Fibroblast of lung (primary cell): ENCODE data around the gene PRKCH. TPM values are rescaled to one million over a fixed set of nuclear protein-coding genes. Genes with fewer than 3 reads are reported as not detected.

Experiments
- DNase-seq, 2 donors: peaks; one replicate each; pipeline versions ENCODE4 v3.0.0 to v3.0.0-alpha.2; 2010; ENCODE audit warnings: low read depth in 2 of 2
- H2AFZ ChIP-seq: 2 replicates; pipeline ENCODE4 v1.5.1; 2012; ENCODE audit warnings: low read length, control low read depth, inconsistent platforms
- H3K27ac ChIP-seq: 2 replicates; pipeline ENCODE4 v1.5.1; 2011; ENCODE audit warnings: low read length, control low read depth; ENCODE audit not compliant: insufficient read depth
- H3K27me3 ChIP-seq: 2 replicates; pipeline ENCODE4 v1.5.1; 2011; ENCODE audit warnings: mild to moderate bottlenecking, low read length; ENCODE audit not compliant: control insufficient read depth, insufficient read depth
- H3K36me3 ChIP-seq: 2 replicates; pipeline ENCODE4 v1.5.1; 2011; ENCODE audit warnings: low read length; ENCODE audit not compliant: control insufficient read depth, insufficient read depth
- H3K4me1 ChIP-seq: 2 replicates; pipeline ENCODE4 v1.5.1; 2011; ENCODE audit warnings: low read length; ENCODE audit not compliant: control insufficient read depth, insufficient read depth; ENCODE audit errors: extremely low read depth
- H3K4me2 ChIP-seq: 2 replicates; pipeline ENCODE4 v1.5.1; 2011; ENCODE audit warnings: low read length, control low read depth; ENCODE audit not compliant: insufficient read depth; ENCODE audit errors: extremely low read depth
- H3K4me3 ChIP-seq, 4 experiments: fragments of 200-600 bp in 1 of 4; sonication (generic) in 1 of 4; replicated peaks in 1 of 4; 2 replicates each; pipeline ENCODE4 v1.5.1; 2011 to 2016; ENCODE audit warnings: low read length in 4 of 4, low read depth in 3 of 4, mild to moderate bottlenecking in 3 of 4, control low read depth in 2 of 4, inconsistent platforms in 1 of 4, mixed read lengths in 1 of 4; ENCODE audit not compliant: insufficient read depth in 1 of 4; ENCODE audit errors: control extremely low read depth in 1 of 4
- H3K79me2 ChIP-seq: 2 replicates; pipeline ENCODE4 v1.5.1; 2012; ENCODE audit warnings: mild to moderate bottlenecking, low read length, inconsistent platforms; ENCODE audit not compliant: control insufficient read depth, insufficient read depth
- H3K9ac ChIP-seq: 2 replicates; pipeline ENCODE4 v1.5.1; 2011; ENCODE audit warnings: mild to moderate bottlenecking, low read length, control low read depth; ENCODE audit not compliant: insufficient read depth
- H3K9me3 ChIP-seq: 2 replicates; pipeline ENCODE4 v1.5.1; 2012; ENCODE audit warnings: low read depth, low read length; ENCODE audit not compliant: control insufficient read depth, insufficient read depth
- H4K20me1 ChIP-seq: 2 replicates; pipeline ENCODE4 v1.5.1; 2011; ENCODE audit warnings: low read length; ENCODE audit not compliant: control insufficient read depth, insufficient read depth; ENCODE audit errors: extremely low read depth
- CTCF ChIP-seq, 2 donors: IDR thresholded peaks in 1 of 2; conservative IDR thresholded peaks in 1 of 2; 1 replicate in 1 of 2; 2 replicates in 1 of 2; pipeline ENCODE4 v1.5.1; 2011 to 2012; ENCODE audit warnings: low read length in 2 of 2, control low read depth in 1 of 2, inconsistent platforms in 1 of 2, low read depth in 1 of 2, mild to moderate bottlenecking in 1 of 2
- EZH2 ChIP-seq: IDR thresholded peaks from 2 replicates; pipeline ENCODE4 v1.5.1; 2012; ENCODE audit warnings: low read length, control low read depth, mild to moderate bottlenecking; ENCODE audit errors: missing control alignments
- polyA plus RNA-seq, 2 donors: library from polyadenylated mRNA; depleted of rRNA in 1 of 2; stranded (reverse) in 1 of 2; unstranded in 1 of 2; fragments of >200 nt; gene quantifications; 2 replicates each; pipeline ENCODE4 v1.2.1, GENCODE V29; 2011 to 2012; ENCODE audit warnings: missing spikeins in 1 of 2
- total RNA-seq: library from RNA; depleted of rRNA; stranded (reverse); fragments of >200 nt; gene quantifications from 2 replicates; pipeline ENCODE4 v1.2.1, GENCODE V29; 2014

Gene PRKCH
- total and polyA plus RNA-seq, 2 donors (not counting 1 experiment from before 2014, with no cell fraction given): 2.9 to 5.4 TPM

- H3K36me3 ChIP-seq: no peaks in the 10 kb centered on the region
- H3K27ac ChIP-seq: no peak overlapping the region
- no peak for DNase-seq
- H3K79me2 ChIP-seq: no peaks in the 10 kb centered on the region
- H3K4me1 ChIP-seq: peaks cover 28% of the 10 kb centered on the region
- no peaks in the 10 kb centered on the region for H4K20me1 ChIP-seq
- no peaks in the 10 kb centered on the region for H3K9me3 ChIP-seq
- no peak overlapping the region for H3K4me2 ChIP-seq
- H2AFZ ChIP-seq: no peak overlapping the region
- no peaks in the 10 kb centered on the region for H3K27me3 ChIP-seq
- TF ChIP-seq CTCF (conservative IDR thresholded peaks at IDR 0.05 in 1 of 2, IDR thresholded peaks at IDR 0.05 in 1 of 2; ENCODE audit: low read depth in 1 of 2, low read length in 2 of 2) (no peak), EZH2 (no peak)
- H3K9ac ChIP-seq: no peak overlapping the region
- H3K4me3 ChIP-seq: no peak overlapping the region
Measured at GRCh38 chr14:61468063-61468825, 146.9 kb downstream of the PRKCH start.

- Histone ChIP-seq H3K4me2 (no peak overlapping the region), H3K9me3 (no peaks in the 10 kb centered on the region), H3K9ac (no peak overlapping the region), H3K4me1 (peaks cover 30% of the 10 kb centered on the region), H4K20me1 (no peaks in the 10 kb centered on the region), H3K4me3 (no peak overlapping the region), H3K27ac (peak overlapping the region; percentile 89), H3K27me3 (no peaks in the 10 kb centered on the region), H2AFZ (no peak overlapping the region), H3K79me2 (no peaks in the 10 kb centered on the region), H3K36me3 (no peaks in the 10 kb centered on the region)
- no peak for TF ChIP-seq EZH2
- TF ChIP-seq CTCF (conservative IDR thresholded peaks at IDR 0.05 in 1 of 2, IDR thresholded peaks at IDR 0.05 in 1 of 2; ENCODE audit: low read depth in 1 of 2, low read length in 2 of 2): no peak
- no peak for DNase-seq
Measured at GRCh38 chr14:61469781-61470180, 148.4 kb downstream of the PRKCH start.

- H2AFZ ChIP-seq: no peak overlapping the region
- peak overlapping the region in 1 of 4 experiments; percentile 11 for H3K4me3 ChIP-seq
- peak overlapping the region; percentile 59 for H3K9ac ChIP-seq
- peaks cover 32% of the 10 kb centered on the region for H3K4me1 ChIP-seq
- no peaks in the 10 kb centered on the region for H3K9me3 ChIP-seq
- H3K27me3 ChIP-seq: no peaks in the 10 kb centered on the region
- peak; percentile 97 to 99 for DNase-seq
- H3K36me3 ChIP-seq: no peaks in the 10 kb centered on the region
- peak overlapping the region; percentile 89 for H3K27ac ChIP-seq
- peak overlapping the region; percentile 81 for H3K4me2 ChIP-seq
- no peak for TF ChIP-seq EZH2
- TF ChIP-seq CTCF (conservative IDR thresholded peaks at IDR 0.05 in 1 of 2, IDR thresholded peaks at IDR 0.05 in 1 of 2; ENCODE audit: low read depth in 1 of 2, low read length in 2 of 2): peak; percentile 20 to 39
- H3K79me2 ChIP-seq: no peaks in the 10 kb centered on the region
- H4K20me1 ChIP-seq: no peaks in the 10 kb centered on the region
Measured at GRCh38 chr14:61470261-61470960, 149.0 kb downstream of the PRKCH start.
